Esophagus muscularis mucosa (tissue), 4 donors: ENCODE measurements around the gene ANKRD17. TPM values are rescaled to one million over a fixed set of nuclear protein-coding genes. Genes with fewer than 3 reads are reported as not detected.
A peak's percentile ranks its signal among the peaks of the same experiment; 100 is the strongest.
"Not testable (repeated sequence)": the region's sequence is repeated elsewhere in the genome, so short reads cannot be mapped to it uniquely, and the experiment has no call there.

Source experiments
- DNase-seq: peaks from one replicate; pipeline ENCODE4 v3.0.0-alpha.2; 2017; ENCODE audit errors: extremely low spot score
- H3K27ac ChIP-seq, 4 donors: fragments of 200-600 bp; sonication (generic); replicated peaks in 1 of 4; 1 replicate in 3 of 4; 2 replicates in 1 of 4; pipeline ENCODE4 v1.5.1; 2016 to 2019; ENCODE audit warnings: mild to moderate bottlenecking in 1 of 4
- H3K27me3 ChIP-seq, 4 donors: fragments of 200-600 bp; sonication (generic); one replicate each; pipeline versions ENCODE4 v1.5.1 to v1.6.0; 2016 to 2019
- H3K36me3 ChIP-seq, 4 donors: fragments of 200-600 bp; sonication (generic); one replicate each; pipeline ENCODE4 v1.5.1; 2016 to 2019
- H3K4me1 ChIP-seq, 4 donors: fragments of 200-600 bp; sonication (generic); one replicate each; pipeline ENCODE4 v1.5.1; 2016 to 2019
- H3K4me3 ChIP-seq, 4 donors: fragments of 200-600 bp; sonication (generic); 1 replicate in 2 of 4; 2 replicates in 2 of 4; pipeline ENCODE4 v1.5.1; 2016 to 2019; ENCODE audit warnings: mild to moderate bottlenecking in 4 of 4, moderate library complexity in 1 of 4
- H3K9me3 ChIP-seq, 4 donors: fragments of 200-600 bp; sonication (generic); 1 replicate in 3 of 4; 2 replicates in 1 of 4; pipeline ENCODE4 v1.5.1; 2016 to 2019
- EP300 ChIP-seq: sonication (generic); formaldehyde crosslinking; IDR thresholded peaks from one replicate; pipeline ENCODE4 v1.6.1; 2017; ENCODE audit warnings: antibody characterized with exemption
- POLR2A ChIP-seq: fragments of 450-650 bp; IDR thresholded peaks from one replicate; pipeline ENCODE4 v1.6.1; 2017; ENCODE audit warnings: antibody characterized with exemption, moderate library complexity, mild to moderate bottlenecking, low read depth
- POLR2AphosphoS5 ChIP-seq, 2 donors: sonication (generic); formaldehyde crosslinking; IDR thresholded peaks; one replicate each; pipeline ENCODE4 v1.6.1; 2017; ENCODE audit warnings: antibody characterized with exemption in 2 of 2
- WGBS: methylation state at CpG from one replicate; pipeline ENCODE4 v1.1.5; 2018; 5-methylcytosine and 5-hydroxymethylcytosine counted together
- intact Hi-C: fragments of 100-400 bp; cut with DNase I; formaldehyde crosslinking; loops from one replicate; pipeline ENCODE4 v1.15.1; 2023
- total RNA-seq, 4 donors: library from RNA; depleted of rRNA; stranded (reverse); fragments of >200 nt; gene quantifications; one replicate each; pipeline versions ENCODE4 v1.1.0 to v1.2.1, GENCODE V29; 2016
- TF ChIP-seq, protein P1 (sequence below), 3 experiments: fragments of 200-600 bp in 2 of 3; fragments of 450-650 bp in 1 of 3; sonication (generic) in 2 of 3; IDR thresholded peaks; one replicate each; pipeline ENCODE4 v1.5.1; 2017 to 2019; ENCODE audit warnings: antibody characterized with exemption in 3 of 3, mild to moderate bottlenecking in 2 of 3, moderate library complexity in 1 of 3

Gene ANKRD17, protein sequence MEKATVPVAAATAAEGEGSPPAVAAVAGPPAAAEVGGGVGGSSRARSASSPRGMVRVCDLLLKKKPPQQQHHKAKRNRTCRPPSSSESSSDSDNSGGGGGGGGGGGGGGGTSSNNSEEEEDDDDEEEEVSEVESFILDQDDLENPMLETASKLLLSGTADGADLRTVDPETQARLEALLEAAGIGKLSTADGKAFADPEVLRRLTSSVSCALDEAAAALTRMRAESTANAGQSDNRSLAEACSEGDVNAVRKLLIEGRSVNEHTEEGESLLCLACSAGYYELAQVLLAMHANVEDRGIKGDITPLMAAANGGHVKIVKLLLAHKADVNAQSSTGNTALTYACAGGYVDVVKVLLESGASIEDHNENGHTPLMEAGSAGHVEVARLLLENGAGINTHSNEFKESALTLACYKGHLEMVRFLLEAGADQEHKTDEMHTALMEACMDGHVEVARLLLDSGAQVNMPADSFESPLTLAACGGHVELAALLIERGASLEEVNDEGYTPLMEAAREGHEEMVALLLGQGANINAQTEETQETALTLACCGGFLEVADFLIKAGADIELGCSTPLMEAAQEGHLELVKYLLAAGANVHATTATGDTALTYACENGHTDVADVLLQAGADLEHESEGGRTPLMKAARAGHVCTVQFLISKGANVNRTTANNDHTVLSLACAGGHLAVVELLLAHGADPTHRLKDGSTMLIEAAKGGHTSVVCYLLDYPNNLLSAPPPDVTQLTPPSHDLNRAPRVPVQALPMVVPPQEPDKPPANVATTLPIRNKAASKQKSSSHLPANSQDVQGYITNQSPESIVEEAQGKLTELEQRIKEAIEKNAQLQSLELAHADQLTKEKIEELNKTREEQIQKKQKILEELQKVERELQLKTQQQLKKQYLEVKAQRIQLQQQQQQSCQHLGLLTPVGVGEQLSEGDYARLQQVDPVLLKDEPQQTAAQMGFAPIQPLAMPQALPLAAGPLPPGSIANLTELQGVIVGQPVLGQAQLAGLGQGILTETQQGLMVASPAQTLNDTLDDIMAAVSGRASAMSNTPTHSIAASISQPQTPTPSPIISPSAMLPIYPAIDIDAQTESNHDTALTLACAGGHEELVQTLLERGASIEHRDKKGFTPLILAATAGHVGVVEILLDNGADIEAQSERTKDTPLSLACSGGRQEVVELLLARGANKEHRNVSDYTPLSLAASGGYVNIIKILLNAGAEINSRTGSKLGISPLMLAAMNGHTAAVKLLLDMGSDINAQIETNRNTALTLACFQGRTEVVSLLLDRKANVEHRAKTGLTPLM (N-terminal part only)
- 10 to 100 TPM; 47.9 to 58.1 (median 54.7) TPM for total RNA-seq

DNA sequence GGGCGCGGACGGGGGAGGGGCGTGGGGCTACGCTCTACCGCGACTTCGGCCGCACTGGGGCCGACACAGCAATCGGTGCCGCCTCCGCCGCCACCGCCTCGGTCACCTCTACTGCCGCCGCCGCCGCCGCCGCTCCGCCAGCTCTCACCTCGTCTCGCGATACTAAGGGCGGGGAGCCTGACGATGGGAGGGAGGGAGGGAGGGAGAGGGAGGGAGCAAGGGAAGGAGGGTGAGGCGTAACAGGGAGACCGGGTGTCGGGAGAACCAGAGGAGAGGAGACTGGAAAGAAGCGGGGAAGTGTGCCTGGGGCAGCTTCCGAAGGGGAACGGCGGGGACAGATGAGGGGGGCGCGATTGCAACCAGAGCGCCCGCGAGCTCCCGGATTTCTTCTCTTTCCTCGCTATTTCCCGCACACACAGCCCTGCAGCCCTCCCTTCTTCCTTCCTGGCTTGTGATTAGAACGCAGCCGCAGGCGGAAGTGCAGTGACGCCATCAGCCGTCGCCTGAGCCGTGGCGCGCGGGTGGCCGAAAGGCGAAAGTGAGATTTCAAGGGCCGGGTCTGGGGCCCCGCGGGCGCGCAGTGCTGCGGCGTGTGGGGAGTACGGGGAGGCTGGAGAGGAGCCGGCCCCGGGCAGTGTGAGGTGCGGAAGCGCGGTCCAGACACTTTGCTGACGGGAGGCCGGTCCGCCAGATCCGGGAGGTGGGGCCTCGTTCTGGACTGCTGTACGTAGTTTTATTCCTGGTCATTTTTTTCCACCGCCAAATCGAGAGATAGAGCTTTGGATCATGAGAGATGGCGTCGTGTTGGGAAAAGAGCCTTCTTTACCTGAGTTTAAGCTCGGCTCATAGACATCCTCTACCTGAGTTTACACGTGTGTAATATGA, at the start of gene ANKRD17:
Gene ANKRD17, minus strand, starts transcription at position 113 of the 885 bp plus-strand sequence. CDS start 130 bp downstream, outside the sequence.
- Histone ChIP-seq H3K4me3 (peak within 1 kb of the TSS; percentile 80 to 98 (median 86)), H3K27ac (peak within 1 kb of the TSS; percentile 94 to 98 (median 96)), H3K36me3 (no peaks in the 10 kb centered on the region), H3K4me1 (peaks cover 46 to 58% (median 54%) of the 10 kb centered on the region in 4 donors), H3K9me3 (no peaks in the 10 kb centered on the region), H3K27me3 (no peaks in the 10 kb centered on the region)
- intact Hi-C loops, result loop anchor here (2.0 to 5.0 kb wide), 2 partner anchors 112 to 190 kb away; partner anchors contain the start of gene COX18
- WGBS, result under 1% methylated on average over 55 of the region's 80 CpGs
- TF ChIP-seq EP300, result peak; percentile 17
- TF ChIP-seq, protein P1, sequence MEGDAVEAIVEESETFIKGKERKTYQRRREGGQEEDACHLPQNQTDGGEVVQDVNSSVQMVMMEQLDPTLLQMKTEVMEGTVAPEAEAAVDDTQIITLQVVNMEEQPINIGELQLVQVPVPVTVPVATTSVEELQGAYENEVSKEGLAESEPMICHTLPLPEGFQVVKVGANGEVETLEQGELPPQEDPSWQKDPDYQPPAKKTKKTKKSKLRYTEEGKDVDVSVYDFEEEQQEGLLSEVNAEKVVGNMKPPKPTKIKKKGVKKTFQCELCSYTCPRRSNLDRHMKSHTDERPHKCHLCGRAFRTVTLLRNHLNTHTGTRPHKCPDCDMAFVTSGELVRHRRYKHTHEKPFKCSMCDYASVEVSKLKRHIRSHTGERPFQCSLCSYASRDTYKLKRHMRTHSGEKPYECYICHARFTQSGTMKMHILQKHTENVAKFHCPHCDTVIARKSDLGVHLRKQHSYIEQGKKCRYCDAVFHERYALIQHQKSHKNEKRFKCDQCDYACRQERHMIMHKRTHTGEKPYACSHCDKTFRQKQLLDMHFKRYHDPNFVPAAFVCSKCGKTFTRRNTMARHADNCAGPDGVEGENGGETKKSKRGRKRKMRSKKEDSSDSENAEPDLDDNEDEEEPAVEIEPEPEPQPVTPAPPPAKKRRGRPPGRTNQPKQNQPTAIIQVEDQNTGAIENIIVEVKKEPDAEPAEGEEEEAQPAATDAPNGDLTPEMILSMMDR (IDR thresholded peaks at IDR 0.05), result peak in 2 of 3 experiments; percentile 16 to 43
- peak; percentile 88 to 92 for TF ChIP-seq POLR2AphosphoS5 (IDR thresholded peaks at IDR 0.05)
- TF ChIP-seq POLR2A, result peak; percentile 61
- peak; percentile 97 for DNase-seq

DNA sequence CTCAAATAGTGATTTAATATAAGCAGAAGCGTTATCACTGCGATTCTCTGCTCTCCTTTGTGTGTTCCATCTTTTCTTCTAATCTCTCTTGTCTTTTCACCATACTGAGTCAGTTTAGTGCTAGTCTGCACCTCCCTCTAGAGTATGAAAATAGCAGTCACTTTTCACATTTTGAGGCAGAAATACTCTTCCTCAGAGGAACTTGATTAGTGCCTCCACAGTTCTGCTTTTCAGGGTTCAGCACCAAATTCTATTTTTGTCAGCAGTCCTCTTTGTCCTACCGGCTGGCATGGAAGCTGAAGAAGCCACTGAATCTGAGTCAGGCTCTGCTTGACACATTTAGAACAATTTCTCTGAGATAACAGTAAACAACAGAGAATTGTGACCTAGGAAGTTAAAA, 49.7 kb upstream of the ANKRD17 start:
- Histone ChIP-seq H3K27ac (no peak overlapping the region), H3K9me3 (no peaks in the 10 kb centered on the region), H3K4me1 (no peaks in the 10 kb centered on the region), H3K4me3 (no peak overlapping the region), H3K27me3 (no peaks in the 10 kb centered on the region), H3K36me3 (no peaks in the 10 kb centered on the region)
- intact Hi-C loops, result no loop called here
- 62% methylated on average over 3 of the region's 3 CpGs for WGBS
- TF ChIP-seq POLR2A, result no peak
- no peak for DNase-seq

DNA sequence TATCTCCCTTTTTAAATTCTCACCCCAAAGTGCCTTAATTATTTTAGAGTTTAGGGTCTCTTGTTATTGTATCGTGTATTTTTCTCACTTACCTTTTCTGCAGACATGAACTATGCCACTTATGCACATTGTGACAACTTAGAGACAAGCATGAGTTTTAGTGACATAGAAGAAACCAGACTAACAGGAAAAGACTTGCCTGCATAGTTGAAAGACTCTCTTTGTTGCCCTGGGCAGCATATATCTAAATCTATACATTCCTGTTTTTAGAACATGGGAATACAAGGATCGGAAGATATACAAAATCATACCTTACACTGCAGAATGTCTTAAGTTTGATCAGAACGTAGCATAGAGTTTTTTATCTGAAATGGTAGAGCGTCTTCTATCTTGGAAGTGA, 45.1 kb upstream of the ANKRD17 start:
- intact Hi-C loops, result no loop called here

DNA sequence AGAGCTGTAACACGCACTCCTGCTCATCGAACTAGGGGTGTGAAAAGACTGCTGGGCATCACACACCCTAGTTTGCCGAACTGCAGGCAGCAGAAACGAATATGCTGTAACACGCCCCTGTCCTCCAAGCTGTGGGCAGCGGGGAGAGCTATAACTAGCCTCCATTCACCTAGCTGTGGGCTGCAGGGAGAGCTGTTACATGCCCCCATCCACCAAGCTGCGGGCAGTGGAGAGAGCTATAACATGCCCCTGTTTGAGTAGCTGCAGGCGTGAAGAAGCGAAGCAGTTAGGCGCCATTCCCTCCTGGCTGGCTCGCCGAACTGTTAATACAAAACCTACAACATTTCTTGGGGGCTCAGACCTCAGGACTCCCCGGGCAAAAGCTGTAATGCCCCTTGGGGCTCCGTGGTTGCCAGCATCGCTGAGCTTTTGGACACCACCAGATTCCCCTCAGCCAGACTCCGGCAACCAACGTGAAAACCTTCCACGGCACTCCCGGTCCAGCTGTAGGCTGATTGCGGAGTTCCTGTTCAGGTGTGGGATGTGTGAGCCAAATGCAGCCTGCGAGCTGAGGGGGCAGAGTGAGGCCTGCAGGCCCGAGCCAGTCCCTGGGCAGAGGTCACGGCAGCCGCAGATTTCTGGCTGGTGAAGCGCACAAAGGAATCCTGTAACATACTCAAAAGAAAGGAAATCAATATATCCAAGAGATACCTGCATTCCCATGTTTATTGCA, 41.1 kb upstream of the ANKRD17 start:
- WGBS, result 97% methylated on average over 23 of the region's 25 CpGs
- no peak for DNase-seq
- TF ChIP-seq EP300, result no peak
- no peak for TF ChIP-seq POLR2AphosphoS5 (IDR thresholded peaks at IDR 0.05)
- TF ChIP-seq POLR2A, result no peak
- TF ChIP-seq, protein P1 (IDR thresholded peaks at IDR 0.05), result no peak

More for the DNA sequence above, 45.1 kb upstream of the ANKRD17 start:
- Histone ChIP-seq H3K27me3 (no peaks in the 10 kb centered on the region), H3K4me1 (no peaks in the 10 kb centered on the region), H3K4me3 (no peak overlapping the region), H3K9me3 (peaks cover 0 to 8% (median 0%) of the 10 kb centered on the region in 4 donors), H3K27ac (no peak overlapping the region), H3K36me3 (no peaks in the 10 kb centered on the region)
- no peak for DNase-seq
- TF ChIP-seq POLR2A (no peak), POLR2AphosphoS5 (IDR thresholded peaks at IDR 0.05) (no peak)
- TF ChIP-seq, protein P1 (IDR thresholded peaks at IDR 0.05), result no peak
- 97% methylated on average over 4 of the region's 4 CpGs for WGBS

DNA sequence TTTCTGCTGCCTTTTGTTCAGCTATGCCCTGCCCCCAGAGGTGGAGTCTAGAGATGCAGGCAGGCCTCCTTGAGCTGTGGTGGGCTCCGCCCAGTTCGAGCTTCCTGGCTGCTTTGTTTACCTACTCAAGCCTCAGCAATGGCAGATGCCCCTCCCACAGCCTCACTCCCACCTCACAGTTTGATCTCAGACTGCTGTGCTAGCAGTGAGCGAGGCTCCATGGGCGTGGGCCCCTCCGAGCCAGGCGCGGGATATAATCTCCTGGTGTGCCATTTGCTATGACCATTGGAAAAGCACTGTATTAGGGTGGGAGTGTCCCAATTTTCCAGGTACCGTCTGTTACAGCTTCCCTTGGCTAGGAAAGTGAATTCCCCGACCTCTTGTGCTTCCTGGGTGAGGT, 34.1 kb upstream of the ANKRD17 start:
- H3K27me3 ChIP-seq, H3K36me3 ChIP-seq, H3K4me1 ChIP-seq, H3K27ac ChIP-seq, DNase-seq, H3K4me3 ChIP-seq, intact Hi-C loops: not testable (repeated sequence)
- H3K9me3 ChIP-seq, result peaks cover 0 to 17% (median 12%) of the 10 kb centered on the region in 4 donors
- WGBS, result 43% methylated on average over 2 of the region's 9 CpGs

More for the DNA sequence above, 41.1 kb upstream of the ANKRD17 start:
- Histone ChIP-seq H3K9me3 (peaks cover 0 to 8% (median 4%) of the 10 kb centered on the region in 4 donors), H3K4me3 (no peak overlapping the region), H3K27me3 (no peaks in the 10 kb centered on the region), H3K4me1 (no peaks in the 10 kb centered on the region), H3K36me3 (no peaks in the 10 kb centered on the region), H3K27ac (no peak overlapping the region)
- intact Hi-C loops, result no loop called here
